Heart left ventricle (tissue), 13 donors: ENCODE measurements around the gene TNFSF11.

Source experiments
- CTCF ChIP-seq, 12 donors: fragments of 200-600 bp; sonication (generic) in 4 of 12; IDR thresholded peaks; one replicate each; pipeline versions ENCODE4 v1.5.0 to v1.8.0; 2018 to 2022; ENCODE audit warnings: antibody characterized with exemption in 12 of 12, mild to moderate bottlenecking in 5 of 12
- POLR2A ChIP-seq, 2 donors: fragments of 450-650 bp; IDR thresholded peaks; one replicate each; pipeline ENCODE4 v1.6.1; 2017; ENCODE audit warnings: antibody characterized with exemption in 2 of 2, mild to moderate bottlenecking in 2 of 2, moderate library complexity in 2 of 2
- donor health status: ischemic (EF 13 %, LVEDD 7.1; RV severe dilation, severe dysfunction).
- donor health status: DM: no; HTN: yes; CAD: no.
- donor health status: DM: no; HTN: no; CAD: no.
- donor health status: ischemic (EF 25% LVEDD 6.9; RV normal size, moderate dysfunction).
- donor health status: ischemic (EF 25% LVEDD 5.7; RV mildly dilated, moderate dysfunction).
- donor health status: ischemic (EF 35%, LVEDD 5.7; RV mildly dilated, moderate dysfunction).
- donor health status: nonischemic (EF 11% LVEDD 7.7; RV severe dilation, severe dysfunction).
- donor health status: DM: yes; HTN: yes; CAD: no.
- donor health status: PGD.
- donor health status: ischemic (EF 29% LVEDD 5.4; RV normal size, mild dysfunction).
- donor health status: nonischemic (EF 23%, LVEDD 6.1; RV moderate dilation, normal function).

DNA sequence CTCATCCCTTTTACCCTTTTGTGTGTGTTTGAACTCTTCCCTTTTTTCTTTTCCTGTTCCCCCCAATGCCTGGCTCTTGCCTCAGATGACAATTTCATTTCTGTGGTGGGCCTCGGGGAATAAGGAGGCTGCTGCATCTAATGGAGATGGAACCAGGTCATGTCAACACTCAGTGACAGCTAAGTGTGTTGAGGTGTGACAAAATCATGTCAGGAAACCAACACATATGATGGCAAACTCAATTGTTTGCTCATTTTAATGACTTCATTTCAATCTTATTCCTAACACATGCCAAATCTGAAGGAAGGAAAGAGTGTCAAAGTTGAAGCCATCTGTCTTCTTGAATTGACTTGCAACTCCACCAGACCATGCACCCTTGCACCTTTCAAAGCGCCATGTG lies 36.7 kb downstream of the TNFSF11 start:
- TF ChIP-seq CTCF (IDR thresholded peaks at IDR 0.05) (no peak), POLR2A (IDR thresholded peaks at IDR 0.05) (no peak)
